Islet precursor cell (in vitro differentiated cells): Measurements from ENCODE around the gene CKAP2.
"Not testable (repeated sequence)": the region's sequence is repeated elsewhere in the genome, so short reads cannot be mapped to it uniquely, and the experiment has no call there.

Experiments used
- DNase-seq: peaks from one replicate; pipeline ENCODE4 v3.0.0-alpha.2; 2018

CKAP2 gene

DNA sequence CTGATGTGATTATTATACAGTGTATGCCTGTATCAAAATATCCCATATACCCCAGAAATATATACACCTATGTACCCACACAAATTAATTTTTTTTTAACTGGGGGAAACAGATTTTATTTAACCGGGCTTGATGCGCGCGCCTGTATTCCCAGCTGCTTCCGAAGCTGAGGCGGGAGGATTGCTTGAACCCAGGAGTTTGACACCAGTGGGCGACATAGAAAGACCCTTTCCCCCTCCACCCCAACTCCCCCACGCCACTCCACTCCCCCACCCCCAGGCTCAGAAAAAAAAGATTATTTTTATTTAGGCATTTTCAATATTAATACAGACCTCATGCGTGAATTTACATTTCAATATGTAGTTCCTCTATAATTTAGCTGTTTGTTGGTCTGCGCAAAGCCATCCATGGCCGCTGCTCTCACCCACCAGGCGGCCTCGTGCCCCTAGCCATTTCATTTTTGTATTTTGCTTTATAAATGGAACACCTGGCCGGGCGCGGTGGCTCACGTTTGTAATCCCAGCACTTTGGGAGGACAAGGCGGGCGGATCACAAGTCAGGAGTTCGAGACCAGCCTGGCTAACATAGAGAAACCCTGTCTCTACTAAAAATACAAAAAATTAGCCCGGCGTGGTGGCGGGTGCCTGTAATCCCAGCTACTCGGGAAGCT lies 4.0 kb upstream of the CKAP2 start:
- no peak for DNase-seq

DNA sequence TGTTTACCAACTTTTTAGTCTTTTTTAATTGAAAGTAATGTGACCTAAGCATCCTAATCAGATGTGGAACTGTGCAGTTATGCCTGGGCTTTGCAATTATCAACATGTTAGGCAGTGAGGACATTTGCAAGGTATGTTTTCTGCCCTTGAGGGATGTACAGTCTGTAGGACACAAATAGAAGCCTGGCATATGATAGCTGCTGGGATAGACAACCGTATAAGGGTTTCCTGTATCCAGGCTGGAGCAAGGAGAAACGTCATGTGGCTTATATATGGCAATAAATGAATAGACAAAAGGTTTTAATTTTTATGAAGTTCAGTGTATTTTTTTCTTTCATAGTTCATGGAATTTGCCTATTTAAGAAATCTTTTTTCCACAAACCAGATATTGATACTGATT lies 2.8 kb upstream of the CKAP2 start:
- no peak for DNase-seq

- DNase-seq: no peak
Measured at GRCh38 chr13:52454459-52454819, 839 bp upstream of the CKAP2 start.

GRCh38 chr13:52455677-52456041 lies 381 bp downstream of the CKAP2 start:
- peak; percentile 90 for DNase-seq

GRCh38 chr13:52459668-52460067 lies 4.4 kb downstream of the CKAP2 start:
- DNase-seq: no peak

DNA sequence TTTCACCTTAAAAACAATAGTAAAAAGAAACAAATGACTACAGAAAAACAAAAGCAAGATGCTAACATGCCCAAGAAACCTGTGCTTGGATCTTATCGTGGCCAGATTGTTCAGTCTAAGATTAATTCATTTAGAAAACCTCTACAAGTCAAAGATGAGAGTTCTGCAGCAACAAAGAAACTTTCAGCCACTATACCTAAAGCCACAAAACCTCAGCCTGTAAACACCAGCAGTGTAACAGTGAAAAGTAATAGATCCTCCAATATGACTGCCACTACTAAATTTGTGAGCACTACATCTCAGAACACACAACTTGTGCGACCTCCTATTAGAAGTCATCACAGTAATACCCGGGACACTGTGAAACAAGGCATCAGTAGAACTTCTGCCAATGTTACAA lies 6.0 kb downstream of the CKAP2 start:
- DNase-seq: no peak

DNA sequence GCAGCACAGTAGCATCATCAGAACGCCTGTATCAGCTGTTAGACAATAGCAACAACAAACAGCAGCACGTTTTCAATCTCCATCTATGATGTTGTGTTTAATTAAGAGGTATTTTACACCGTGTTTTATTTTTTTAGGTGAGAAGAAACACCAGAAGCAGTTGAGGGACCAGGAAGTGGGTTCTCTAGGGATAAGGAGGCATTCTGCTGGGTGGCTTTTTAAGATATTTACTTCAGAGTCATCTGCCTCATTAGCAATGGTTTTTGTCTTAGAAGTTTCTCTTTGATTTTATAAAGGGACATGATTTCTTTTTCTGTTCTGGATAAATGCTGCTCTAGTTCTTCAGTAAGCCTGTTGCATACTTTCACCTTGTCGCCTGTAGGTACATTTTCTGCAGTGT lies 8.2 kb downstream of the CKAP2 start:
- no peak for DNase-seq

GRCh38 chr13:52468487-52468886 lies 13.2 kb downstream of the CKAP2 start:
- DNase-seq: not testable (repeated sequence)

DNA sequence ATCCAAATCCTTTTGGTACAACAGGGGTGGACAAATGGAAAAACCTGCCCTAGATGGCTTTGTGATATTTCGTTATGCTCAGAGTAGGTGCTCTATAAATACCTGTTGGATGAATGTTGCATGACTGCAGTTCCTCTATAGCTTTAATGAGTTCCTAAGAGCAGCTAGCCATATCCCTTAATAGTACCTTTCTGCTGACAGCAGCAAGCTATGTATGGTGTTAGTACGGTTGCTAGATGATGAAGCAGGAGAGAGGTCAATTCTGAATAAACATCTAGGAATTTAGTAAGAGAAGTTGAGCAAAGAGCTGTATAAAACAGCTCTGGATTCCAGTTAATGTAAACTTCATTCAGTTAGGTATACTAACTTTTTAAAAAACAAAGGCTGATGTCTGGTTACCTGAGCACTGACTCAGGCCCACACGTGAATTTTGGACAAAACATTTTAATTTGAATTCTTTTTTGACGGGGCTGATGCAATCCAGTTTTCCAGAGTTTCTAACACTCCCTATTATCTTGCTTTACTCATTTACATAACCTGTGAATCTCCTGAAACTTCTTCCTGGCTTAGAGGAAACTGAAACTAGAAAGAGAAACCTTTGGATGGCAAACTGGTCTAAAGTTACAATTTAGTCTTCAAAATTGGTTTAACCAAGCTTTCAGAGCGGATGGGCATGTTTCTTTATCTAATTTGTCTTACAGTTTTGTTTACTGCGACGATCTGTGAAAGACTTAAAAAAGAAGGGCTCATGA lies 25.6 kb downstream of the CKAP2 start:
- DNase-seq: not testable (repeated sequence)

GRCh38 chr13:52487078-52487477 lies 31.8 kb downstream of the CKAP2 start:
- not testable (repeated sequence) for DNase-seq

DNA sequence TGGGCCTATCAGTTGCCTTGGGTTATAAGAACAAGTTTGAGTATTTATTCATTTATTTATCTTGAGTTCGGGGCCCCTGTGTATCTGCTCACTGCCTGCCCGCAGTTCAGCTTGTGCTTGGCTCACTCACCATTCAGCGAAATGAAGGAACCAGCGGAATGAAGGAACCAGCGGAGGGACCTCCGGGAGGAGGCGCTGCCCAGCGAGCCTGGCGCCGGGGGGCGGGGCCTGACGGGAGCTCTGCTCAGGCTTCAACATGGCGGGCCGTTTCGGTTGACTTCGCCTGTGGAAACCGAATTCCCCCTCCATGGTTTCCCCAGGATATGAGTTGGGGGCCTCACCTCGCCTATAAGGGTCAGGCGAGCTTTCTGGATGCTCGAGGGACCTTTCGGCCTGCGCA lies 33.5 kb downstream of the CKAP2 start:
- DNase-seq: not testable (repeated sequence)

GRCh38 chr13:52491015-52491414 lies 35.7 kb downstream of the CKAP2 start:
- DNase-seq: not testable (repeated sequence)

- not testable (repeated sequence) for DNase-seq
Measured at GRCh38 chr13:52494241-52494640, 39.0 kb downstream of the CKAP2 start.

DNA sequence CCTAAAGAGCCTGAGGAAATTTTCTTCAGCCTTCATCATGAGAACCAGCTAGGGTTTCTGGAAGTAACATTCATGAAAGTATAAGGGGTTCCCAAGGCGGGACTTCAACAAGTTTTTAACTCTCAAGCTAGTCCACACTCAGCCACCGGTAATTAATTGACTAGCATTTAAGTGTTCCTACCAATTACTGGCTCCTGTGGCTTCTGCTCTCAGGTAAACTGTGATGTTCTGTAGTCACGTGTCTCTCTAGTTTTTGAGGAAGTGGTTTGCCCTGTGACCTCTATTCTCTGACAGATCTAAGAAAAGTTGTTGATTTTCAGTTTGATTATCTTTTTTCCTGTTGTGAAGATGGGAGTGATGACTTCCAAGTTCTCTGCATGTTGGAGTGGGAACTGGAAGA lies 42.7 kb downstream of the CKAP2 start:
- not testable (repeated sequence) for DNase-seq

DNA sequence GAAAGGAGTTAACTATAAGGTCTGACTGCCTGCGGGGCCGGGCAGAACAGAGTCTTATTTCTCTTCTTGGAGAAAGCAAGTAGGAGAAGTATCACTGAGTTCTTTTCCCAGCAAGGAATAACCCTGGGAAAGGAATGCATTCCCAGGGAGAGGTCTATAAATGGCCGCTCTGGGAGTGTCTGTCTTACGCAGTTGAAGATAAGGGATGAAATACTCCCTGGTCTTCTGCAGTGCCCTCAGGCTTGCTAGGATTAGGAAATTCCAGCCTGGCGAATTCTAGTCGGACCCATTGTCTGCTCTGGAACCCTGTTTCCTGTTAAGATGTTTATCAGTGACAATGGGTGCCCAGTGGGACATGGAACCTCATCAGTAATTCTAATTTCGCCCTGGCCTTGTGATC lies 47.0 kb downstream of the CKAP2 start:
- not testable (repeated sequence) for DNase-seq

DNA sequence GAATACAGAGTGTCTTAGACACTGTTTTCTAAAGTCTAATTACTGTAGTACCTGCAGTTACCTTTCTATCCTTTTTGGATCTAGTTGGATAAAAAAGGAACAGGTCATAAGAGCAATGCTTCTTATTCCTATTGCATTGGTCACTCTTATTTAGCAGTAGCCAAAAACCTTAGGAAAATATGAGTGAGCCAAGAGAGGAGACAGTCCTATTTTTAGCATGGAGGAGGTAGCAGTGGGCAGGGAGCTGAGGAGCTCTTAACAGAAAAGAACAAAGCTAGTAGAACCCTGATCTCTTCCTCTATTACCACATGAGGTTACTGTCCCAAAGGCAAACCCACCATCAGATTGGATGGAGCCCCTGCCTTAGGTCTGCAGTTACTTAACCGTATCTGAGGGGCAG lies 50.6 kb downstream of the CKAP2 start:
- DNase-seq: not testable (repeated sequence)

- DNase-seq: not testable (repeated sequence)
Measured at GRCh38 chr13:52509532-52509931, 54.3 kb downstream of the CKAP2 start.

GRCh38 chr13:52510221-52510797 lies 55.0 kb downstream of the CKAP2 start:
- DNase-seq: not testable (repeated sequence)

DNA sequence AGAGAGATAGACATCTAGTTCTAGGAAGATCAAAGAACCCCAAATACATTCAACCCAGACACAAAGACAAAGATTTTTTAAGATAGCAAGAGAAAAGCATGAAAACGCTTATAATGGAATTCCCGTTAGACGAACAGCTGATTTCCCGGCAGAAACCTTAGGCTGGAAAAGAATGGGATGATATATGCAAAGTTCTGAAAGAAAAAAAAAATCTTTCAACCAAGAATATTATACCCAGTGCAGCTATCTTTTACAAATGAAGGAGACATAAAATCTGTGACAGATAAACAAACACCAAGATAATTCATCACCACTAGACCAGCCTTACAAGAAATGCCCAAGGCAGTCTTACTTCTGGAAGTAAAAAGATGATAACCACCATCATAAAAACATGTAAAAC lies 56.3 kb downstream of the CKAP2 start:
- DNase-seq: not testable (repeated sequence)

DNA sequence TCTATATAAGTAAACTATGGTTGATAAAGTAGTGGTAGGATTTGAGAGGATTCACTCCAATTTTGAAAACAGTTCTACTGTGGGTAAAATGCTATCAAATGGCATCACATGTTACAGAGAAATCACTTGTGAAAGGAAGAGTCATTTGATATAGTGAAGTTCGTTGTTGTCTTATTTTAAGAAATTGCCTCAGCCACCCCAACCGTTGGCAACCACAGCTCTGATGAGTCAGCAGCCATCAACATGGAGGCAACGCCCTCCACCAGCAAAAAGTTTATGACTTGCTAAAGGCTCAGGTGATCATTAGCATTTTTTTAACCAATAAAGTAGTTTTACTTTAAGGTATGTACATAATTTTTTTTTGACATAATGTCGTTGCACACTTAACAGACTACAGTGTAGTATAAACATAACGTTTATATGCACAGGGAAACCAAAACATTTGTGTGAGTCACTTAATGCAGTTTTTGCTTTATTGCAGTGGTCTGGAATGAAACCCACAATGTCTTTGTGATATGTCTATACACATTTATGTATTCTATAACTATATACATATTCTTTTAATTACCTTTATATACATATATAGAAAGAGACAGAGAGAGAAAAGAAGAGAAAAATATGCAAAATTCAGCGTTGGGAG lies 58.8 kb downstream of the CKAP2 start:
- not testable (repeated sequence) for DNase-seq

DNA sequence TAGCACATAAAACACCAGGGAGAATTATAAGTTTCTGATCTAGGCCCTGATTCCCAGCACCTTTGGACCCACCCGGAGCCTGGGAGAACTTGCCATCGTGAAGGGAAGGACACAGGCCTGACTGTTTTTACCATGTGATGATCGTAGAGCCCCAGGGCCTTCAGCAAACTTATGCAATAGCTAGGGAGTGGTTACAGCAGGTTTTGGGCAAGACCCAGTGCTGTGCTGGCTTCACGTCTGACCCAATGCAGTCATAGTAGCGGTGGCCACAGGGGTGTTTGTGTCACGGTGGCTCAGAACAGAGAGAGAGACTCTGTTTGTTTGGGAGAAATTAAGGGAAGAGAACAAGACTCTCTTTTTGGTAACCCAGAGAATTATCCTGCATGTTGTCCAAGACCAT lies 68.0 kb downstream of the CKAP2 start:
- DNase-seq: not testable (repeated sequence)
